Parathyroid adenoma (tissue), 2 donors: Measurements from ENCODE around the gene ZNF532.

Experiments used
- H2AFZ ChIP-seq: fragments of 300-600 bp; sonication (generic); one replicate; pipeline ENCODE4 v1.7.0; 2017; ENCODE audit warnings: antibody characterized with exemption, mild to moderate bottlenecking
- H3K27ac ChIP-seq: fragments of 300-600 bp; sonication (generic); one replicate; pipeline ENCODE4 v1.7.0; 2017
- H3K27me3 ChIP-seq: fragments of 300-600 bp; sonication (generic); one replicate; pipeline ENCODE4 v1.7.0; 2017; ENCODE audit warnings: low read length; ENCODE audit not compliant: control insufficient read depth, insufficient read depth
- H3K36me3 ChIP-seq: fragments of 300-600 bp; sonication (generic); one replicate; pipeline ENCODE4 v1.7.0; 2017; ENCODE audit warnings: low read length; ENCODE audit not compliant: control insufficient read depth, insufficient read depth
- H3K4me1 ChIP-seq: fragments of 300-600 bp; sonication (generic); one replicate; pipeline ENCODE4 v1.7.0; 2017; ENCODE audit warnings: control low read depth
- H3K4me2 ChIP-seq: fragments of 300-600 bp; sonication (generic); one replicate; pipeline ENCODE4 v1.7.0; 2017; ENCODE audit warnings: low read length
- H3K4me3 ChIP-seq: fragments of 300-600 bp; sonication (generic); one replicate; pipeline ENCODE4 v1.7.0; 2017; ENCODE audit warnings: low read depth, low read length
- H3K79me2 ChIP-seq: fragments of 300-600 bp; sonication (generic); one replicate; pipeline ENCODE4 v1.7.0; 2017; ENCODE audit warnings: control low read depth
- H3K9ac ChIP-seq: fragments of 300-600 bp; sonication (generic); one replicate; pipeline ENCODE4 v1.7.0; 2017; ENCODE audit warnings: mild to moderate bottlenecking
- H3K9me3 ChIP-seq: fragments of 300-600 bp; sonication (generic); one replicate; pipeline ENCODE4 v1.7.0; 2017; ENCODE audit warnings: low read length; ENCODE audit not compliant: control insufficient read depth
- TF ChIP-seq, protein P1 (sequence below): fragments of 300-600 bp; sonication (generic); IDR thresholded peaks from one replicate; pipeline ENCODE4 v1.7.0; 2017; ENCODE audit warnings: antibody characterized with exemption, mild to moderate bottlenecking
- donor health status: primary hyperparathyroidism.

ZNF532 gene

DNA sequence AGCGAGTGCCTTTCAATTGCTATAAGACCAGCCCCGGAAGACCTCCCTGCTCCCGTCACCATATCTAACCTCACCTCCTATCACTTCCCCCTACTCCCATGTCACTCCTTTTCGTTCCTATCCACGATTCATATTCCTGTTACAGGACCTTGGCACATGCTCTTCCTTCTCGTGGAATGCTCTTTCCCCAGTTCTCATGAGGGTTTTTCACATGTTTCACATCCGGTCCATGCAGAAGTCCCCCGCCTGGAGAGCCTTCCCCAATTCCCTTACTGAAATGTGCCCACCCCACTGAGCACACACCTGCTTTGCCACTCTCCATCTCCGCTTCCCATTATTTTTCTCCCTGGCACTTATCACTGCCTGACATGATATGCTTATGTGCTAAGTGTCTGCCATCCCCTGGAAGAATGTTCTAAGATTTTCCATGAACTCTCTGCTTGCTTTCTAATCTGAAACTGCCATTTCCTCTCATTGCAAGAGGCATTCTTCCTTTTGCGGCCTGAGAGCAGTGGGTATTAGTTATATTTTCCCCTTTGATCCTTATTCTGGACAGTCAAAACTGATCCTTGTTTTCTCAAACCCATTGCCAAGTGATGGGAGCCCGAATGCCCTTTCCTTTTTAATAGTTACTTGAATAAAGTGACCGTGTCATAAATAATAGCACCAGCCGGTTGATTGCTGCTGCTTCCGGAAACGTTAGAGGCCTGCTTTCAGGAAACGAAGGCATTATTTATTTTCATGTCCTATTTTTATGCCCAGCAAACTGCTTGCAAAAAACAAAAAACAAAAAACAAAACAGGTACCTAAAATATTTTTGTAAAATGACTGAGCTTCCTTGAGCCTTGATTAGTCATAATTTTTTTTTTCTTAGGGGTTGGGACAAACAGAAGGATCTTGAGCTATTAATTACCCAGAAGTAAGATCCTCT, 127.9 kb downstream of the ZNF532 start:
- no peak overlapping the region for H3K4me2 ChIP-seq
- TF ChIP-seq, protein P1, sequence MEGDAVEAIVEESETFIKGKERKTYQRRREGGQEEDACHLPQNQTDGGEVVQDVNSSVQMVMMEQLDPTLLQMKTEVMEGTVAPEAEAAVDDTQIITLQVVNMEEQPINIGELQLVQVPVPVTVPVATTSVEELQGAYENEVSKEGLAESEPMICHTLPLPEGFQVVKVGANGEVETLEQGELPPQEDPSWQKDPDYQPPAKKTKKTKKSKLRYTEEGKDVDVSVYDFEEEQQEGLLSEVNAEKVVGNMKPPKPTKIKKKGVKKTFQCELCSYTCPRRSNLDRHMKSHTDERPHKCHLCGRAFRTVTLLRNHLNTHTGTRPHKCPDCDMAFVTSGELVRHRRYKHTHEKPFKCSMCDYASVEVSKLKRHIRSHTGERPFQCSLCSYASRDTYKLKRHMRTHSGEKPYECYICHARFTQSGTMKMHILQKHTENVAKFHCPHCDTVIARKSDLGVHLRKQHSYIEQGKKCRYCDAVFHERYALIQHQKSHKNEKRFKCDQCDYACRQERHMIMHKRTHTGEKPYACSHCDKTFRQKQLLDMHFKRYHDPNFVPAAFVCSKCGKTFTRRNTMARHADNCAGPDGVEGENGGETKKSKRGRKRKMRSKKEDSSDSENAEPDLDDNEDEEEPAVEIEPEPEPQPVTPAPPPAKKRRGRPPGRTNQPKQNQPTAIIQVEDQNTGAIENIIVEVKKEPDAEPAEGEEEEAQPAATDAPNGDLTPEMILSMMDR: no peak
- H3K4me1 ChIP-seq: no peaks in the 10 kb centered on the region
- no peak overlapping the region for H3K4me3 ChIP-seq
- no peaks in the 10 kb centered on the region for H3K36me3 ChIP-seq
- H3K27me3 ChIP-seq: no peaks in the 10 kb centered on the region
- no peaks in the 10 kb centered on the region for H3K79me2 ChIP-seq
- no peak overlapping the region for H3K9ac ChIP-seq
- H3K9me3 ChIP-seq: no peaks in the 10 kb centered on the region
- no peak overlapping the region for H2AFZ ChIP-seq
- H3K27ac ChIP-seq: peak overlapping the region; percentile 61

- no peaks in the 10 kb centered on the region for H3K9me3 ChIP-seq
- no peaks in the 10 kb centered on the region for H3K79me2 ChIP-seq
- no peak overlapping the region for H3K9ac ChIP-seq
- TF ChIP-seq, protein P1: no peak
- H3K4me2 ChIP-seq: no peak overlapping the region
- H3K36me3 ChIP-seq: no peaks in the 10 kb centered on the region
- H3K27ac ChIP-seq: peak overlapping the region; percentile 61
- H3K4me3 ChIP-seq: no peak overlapping the region
- H3K27me3 ChIP-seq: no peaks in the 10 kb centered on the region
- H3K4me1 ChIP-seq: no peaks in the 10 kb centered on the region
- no peak overlapping the region for H2AFZ ChIP-seq
Measured at GRCh38 chr18:58993260-58993659, 128.6 kb downstream of the ZNF532 start.

DNA sequence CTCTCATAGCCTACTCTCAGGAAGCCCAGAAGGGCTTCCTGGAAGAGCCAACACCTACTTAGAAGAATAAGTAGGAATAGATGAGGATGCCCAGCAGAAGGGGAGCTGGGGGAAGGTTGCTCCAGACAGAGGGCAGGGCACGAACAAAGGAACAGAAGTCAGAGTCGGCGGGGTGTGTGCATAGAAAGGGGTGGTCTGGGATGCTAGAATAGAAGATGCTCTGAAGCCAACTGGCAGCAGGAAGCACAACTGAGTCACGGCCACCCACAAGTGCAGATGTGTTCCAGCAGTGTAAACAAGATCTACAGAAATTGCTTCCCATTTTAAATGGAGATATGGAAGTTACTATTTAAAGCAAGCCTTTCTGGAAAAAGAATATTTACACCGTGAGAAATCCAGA, 131.0 kb downstream of the ZNF532 start:
- no peaks in the 10 kb centered on the region for H3K27me3 ChIP-seq
- no peaks in the 10 kb centered on the region for H3K9me3 ChIP-seq
- no peak overlapping the region for H3K4me2 ChIP-seq
- no peak overlapping the region for H2AFZ ChIP-seq
- H3K4me1 ChIP-seq: no peaks in the 10 kb centered on the region
- no peak overlapping the region for H3K4me3 ChIP-seq
- no peak overlapping the region for H3K9ac ChIP-seq
- TF ChIP-seq, protein P1: no peak
- no peaks in the 10 kb centered on the region for H3K79me2 ChIP-seq
- no peaks in the 10 kb centered on the region for H3K36me3 ChIP-seq
- no peak overlapping the region for H3K27ac ChIP-seq

GRCh38 chr18:58996131-58996641, 131.5 kb downstream of the ZNF532 start:
- Histone ChIP-seq H3K9ac (no peak overlapping the region), H3K4me3 (no peak overlapping the region), H3K36me3 (no peaks in the 10 kb centered on the region), H3K4me1 (no peaks in the 10 kb centered on the region), H3K4me2 (no peak overlapping the region), H3K27ac (no peak overlapping the region), H2AFZ (no peak overlapping the region), H3K79me2 (no peaks in the 10 kb centered on the region), H3K27me3 (no peaks in the 10 kb centered on the region), H3K9me3 (no peaks in the 10 kb centered on the region)
- TF ChIP-seq, protein P1: no peak
